HG02678 (cell line): ENCODE measurements around the gene SEMA5B.

Source experiments
- ATAC-seq: cut with Tn5 transposase; IDR thresholded peaks from one replicate; pipeline ENCODE4 v1.9.1; 2021; ENCODE audit warnings: mild to moderate bottlenecking, moderate library complexity; ENCODE audit not compliant: unreplicated experiment

SEMA5B gene

DNA sequence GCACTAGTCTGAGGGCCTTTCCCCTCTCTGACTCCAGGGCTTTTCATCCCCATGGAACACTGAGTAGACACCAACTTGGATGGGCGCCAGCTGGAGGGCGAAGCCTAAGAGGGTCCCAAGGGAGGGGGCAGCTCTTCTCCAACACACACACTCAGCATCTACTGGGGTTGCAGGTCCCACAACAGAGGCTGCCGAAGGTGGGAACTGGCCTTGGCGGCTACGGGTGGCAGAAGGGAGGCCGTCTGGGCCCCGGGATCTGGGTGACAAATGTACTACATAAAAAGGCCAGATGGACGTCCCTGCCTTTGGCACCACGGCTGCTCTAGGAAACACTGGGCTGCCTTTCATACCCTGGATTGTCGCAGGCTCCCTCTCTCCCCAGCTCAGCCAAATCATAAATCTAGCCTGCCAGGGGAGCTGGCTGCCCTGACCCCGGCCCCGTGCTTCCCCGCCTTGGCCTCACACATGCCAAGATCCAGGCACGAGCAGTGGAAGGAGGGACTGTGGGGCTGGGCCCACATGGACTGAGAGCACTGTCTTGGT is 31.5 kb downstream of the SEMA5B start:
- ATAC-seq: no peak

DNA sequence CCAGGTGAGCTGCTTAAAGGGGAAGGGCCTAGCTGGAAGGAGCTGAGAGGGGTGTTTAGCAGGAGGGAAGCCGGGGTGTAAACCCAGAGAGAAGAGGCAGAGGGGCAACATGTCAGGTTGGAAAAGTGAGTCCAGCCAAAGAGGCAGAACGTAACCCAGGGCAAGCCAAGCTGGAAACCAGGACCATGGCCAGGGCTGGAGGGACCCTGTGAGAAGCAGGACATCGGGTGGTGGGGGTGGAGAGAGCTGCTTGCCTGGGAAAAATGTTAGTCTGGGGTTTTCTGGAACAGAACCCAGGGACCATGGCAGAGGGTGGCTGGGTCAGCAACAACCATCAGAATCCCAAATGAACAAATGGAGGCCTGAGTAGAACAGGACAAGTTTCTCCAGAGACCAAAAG is 32.6 kb downstream of the SEMA5B start:
- no peak for ATAC-seq

DNA sequence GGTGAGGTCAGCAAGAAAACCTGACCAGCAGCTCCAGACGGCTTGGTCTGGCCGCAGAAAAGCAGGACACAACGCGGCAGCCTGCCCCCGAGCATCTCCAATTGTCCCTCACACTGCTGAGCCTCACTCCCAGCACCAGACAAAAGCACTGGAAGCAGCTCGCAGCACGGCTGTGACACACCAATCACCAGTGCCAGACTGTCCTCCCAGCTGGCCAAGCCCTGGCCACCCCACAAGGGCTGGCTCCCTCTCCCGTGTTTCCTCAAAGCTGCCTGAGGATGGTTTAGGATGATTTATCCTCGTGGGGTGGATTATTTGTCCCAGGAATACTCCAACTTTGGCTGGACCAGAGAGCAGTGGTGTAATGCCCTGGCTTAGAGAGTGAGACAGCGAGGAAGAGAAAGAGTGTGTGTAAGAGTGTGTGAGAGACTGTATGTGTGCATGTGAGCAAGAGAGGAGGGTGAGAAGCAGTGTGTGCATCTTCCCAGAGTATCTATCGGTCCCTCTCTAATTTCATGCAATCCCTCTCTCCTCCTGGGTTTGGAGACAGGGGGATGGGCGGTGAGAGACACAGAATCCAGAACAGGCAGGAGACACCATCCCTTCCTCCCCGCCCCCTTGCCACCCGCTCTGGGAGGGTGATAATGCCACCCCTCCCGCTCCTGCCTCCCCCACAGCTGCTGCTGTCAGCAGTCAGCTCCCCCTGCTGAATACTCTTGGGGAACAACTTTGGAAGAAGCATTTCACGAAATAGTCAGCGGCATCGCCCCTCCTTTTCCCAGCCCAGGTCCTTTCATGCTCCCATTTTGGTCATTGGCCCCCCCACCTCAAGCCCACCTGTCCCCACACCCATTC is 34.2 kb downstream of the SEMA5B start:
- no peak for ATAC-seq

DNA sequence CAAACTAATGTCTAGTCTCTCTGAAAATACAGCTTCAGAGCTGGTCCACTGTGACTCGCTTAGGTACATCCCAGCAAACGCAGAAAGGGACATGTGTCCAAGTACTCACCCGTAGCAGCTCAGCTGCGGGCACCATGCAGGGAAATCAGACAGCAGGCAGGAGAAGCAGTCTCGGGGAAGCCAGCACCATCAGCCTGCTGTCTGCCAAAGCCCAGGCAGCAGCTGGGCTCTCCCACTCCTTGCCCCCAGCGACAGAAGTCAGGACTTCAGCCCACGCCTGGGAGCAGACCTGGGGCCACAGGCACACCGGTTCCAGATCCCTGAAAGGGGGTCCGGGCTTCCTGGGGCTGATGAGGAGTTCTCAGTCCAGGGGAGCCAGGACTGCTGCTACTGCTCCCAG is 34.9 kb downstream of the SEMA5B start:
- no peak for ATAC-seq

DNA sequence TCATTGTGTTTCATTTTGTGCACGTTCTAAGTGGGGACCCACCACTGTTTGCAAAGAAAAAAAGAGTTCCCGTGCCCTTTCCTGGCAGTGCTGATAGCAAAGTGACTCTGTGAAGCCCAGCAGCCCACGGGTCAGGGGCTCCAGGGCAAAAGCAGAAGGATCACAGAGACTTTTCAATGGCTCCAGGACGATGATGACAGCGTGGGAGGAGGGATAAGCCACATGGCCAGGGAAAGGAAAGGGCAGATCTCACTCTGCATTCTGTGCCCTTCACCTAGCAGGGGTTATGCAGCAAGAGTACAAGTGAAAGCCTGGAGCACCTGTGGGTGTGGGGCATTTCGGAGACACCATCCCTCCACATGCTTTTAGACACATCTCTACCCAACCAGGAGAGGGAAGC is 35.4 kb downstream of the SEMA5B start:
- ATAC-seq: no peak

DNA sequence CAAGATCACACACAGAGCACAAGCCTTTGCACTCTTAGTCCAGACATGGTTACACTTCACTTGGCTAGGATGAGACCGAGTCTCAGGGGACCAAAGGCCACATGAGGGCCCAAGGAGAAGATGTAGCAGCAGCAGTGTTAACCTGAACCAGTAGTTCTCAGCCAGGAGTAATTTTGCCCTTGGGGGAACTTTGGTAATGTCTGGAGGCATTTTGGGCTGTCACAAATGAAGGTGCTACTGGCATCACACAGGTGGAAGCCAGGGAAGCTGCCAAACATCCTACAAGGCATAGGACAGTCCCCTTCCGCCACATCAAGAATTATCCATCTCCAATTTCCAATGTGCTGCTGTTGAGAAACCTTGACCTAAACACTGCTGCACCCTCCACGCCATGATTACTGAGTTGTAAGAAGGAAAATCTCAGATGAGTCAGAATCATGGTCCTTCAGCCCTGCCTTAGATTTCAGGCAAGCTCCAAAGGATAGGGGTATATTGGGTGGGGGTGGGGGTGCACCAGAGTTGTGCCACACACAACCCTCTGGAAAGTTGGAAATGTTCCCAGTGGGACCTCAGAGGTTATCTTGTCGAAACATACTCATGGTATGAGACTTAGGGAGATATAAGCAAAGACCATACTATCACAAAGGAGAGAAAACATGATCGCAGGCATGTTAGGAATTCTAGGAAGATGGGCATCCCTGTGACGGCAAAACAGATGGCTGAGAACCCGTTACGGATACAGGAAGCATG is 36.2 kb downstream of the SEMA5B start:
- no peak for ATAC-seq

DNA sequence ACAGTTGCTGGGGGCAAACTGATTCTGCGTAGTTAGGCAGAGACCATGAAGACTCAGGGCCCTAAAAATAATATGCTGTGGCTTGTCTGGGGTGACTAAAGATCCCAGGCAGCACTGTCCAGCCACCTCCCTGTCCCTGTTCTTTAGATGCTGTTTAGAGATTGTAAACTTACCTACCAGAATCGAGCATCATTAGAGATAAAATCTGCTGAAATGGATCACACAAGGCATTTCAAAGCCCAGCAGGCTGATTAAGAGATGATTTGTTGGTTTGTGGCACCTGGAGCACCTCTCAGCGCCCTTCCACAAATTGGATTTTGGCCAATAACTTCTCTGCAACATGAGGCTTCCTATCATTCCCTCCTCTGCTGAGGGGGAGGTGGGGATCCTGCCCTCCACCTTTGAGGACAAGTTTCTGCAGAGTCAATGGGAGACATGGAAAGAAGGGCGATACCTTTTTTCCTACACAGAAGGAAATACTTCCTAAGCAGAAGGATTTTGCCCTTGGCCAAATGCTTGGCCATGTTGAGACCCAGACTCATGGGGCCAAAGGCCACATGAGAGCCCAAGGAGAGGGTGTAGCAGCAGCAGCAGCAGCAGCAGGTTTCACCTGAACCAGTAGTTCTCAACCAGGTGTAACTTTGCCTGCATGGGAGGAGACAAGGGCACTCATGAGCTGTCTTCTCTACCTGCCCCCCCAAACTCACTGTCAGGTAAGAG is 37.5 kb downstream of the SEMA5B start:
- no peak for ATAC-seq

DNA sequence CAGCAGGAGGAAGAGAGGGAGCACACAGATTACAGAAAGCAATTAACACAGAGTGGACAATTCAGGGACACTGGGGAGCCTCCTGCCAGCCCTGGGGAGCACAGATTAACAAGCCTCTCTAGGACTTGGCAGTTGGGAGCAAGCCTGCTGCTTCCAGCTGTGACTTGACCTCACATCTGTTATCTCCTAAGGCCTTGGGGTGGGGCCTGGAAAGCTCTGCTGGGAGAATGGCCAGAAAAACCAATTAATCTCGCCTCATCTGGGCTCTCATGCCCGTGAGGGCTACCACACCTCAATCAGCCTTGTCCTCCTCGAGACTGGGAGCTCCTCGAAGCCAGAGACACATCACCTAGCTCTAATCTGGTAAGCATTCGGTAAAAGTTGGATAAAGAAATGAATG is 39.1 kb downstream of the SEMA5B start:
- ATAC-seq: no peak

DNA sequence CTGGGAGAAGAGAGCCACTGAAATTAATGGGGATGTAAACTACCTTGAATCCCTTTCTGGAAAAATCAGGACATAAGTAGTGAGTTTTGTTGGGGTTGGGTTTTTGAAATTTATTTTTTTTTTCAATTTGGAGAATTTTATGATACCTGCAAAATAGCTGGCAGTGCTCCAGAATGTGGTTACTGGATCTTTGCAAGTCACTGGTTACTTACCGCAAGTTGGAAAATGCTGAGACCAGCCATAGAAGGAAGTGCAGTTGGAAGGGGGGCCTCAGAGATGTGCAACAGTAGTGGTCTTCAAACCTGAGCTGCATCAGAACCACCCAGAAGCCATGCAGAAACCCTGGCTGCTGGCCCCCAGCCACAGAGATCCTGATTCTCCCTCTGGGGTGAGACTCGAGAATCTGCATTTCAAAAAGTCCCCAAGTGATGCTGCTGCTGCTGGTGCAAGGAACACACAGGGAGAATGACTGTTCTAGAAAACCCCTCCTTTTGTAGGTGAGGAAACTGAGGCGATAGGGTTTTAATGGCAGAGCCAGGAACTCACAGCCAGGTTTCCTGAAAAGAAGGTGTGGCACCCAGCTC is 39.7 kb downstream of the SEMA5B start:
- ATAC-seq: no peak

DNA sequence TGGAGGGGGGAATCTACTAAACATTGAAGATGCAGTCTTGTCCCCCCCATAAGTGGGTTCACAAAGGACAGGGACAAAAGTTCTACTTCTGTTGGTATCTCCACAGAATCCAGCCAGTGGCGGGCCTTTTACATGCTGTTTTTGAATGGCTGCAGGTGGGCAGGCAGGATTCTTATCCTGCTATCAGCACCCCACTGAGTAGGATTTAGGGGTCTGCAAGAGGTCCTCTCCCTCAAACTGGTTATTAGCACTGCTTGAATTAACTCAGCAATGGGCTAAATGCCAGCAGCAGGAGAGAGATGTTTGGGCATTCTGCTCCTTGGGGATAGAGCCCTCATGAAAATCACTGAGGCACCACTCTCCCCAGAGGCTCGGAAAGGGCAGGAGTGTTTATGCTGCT is 40.3 kb downstream of the SEMA5B start:
- ATAC-seq: no peak

DNA sequence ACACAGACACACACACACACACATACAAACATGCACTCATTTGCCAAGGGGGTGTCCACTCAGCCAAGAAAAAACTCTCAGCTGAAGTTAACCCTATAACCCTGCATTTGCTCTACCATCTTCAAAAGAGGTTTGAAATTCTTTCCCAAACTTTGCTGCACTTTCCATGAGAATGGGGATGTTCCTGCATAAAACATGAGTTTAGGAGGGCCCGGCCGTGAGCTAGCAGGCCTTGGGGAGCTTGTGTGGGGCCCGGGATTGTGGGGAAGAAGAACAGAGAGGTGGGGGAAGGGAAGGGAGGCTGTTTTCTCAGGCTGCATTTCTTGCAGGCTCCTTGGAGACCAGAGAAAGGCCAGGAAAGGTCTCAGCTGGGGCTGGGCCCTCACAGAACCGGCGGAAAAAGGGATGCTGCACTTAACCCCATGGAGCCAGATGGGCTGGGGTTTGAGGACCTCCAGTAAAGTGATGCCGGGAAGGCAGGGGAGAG is 40.8 kb downstream of the SEMA5B start:
- no peak for ATAC-seq

DNA sequence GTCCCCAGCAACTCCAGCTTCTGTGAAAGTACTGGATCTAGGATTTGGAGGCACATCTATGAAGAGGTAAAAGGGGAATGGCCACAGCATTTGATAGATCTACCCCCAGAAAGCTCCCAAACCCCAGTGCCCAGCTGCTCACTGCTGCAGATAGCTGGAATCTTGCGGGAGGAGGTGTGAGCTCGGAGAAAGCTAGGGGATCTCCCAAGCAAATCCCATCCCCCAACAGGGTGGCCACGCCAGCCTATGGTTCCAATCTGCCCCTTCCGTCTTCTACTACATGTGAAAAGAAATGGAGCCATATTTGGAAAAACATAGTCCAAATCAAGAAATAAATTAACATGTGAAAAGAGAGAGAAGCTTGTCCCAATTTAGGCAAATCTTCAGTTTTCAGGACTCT is 42.0 kb downstream of the SEMA5B start:
- ATAC-seq: no peak

DNA sequence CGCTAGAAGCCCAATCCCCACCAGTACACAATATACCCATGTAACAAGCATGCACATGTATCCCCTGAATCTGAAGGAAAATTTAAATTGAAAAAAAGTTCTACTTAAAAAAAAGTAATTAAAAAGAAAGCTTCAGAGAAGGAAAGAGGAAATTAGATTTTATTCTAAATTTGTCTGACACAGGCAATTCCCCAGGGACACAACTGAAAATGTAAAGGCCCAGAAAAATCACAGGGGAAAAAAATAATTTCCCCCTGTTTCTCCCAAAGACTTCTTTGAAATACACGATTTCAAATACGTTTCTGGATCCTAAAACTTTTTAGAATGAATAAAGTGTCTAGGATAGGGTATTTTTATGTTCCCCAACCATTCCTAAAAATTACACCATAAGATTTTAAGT is 42.9 kb downstream of the SEMA5B start:
- no peak for ATAC-seq

DNA sequence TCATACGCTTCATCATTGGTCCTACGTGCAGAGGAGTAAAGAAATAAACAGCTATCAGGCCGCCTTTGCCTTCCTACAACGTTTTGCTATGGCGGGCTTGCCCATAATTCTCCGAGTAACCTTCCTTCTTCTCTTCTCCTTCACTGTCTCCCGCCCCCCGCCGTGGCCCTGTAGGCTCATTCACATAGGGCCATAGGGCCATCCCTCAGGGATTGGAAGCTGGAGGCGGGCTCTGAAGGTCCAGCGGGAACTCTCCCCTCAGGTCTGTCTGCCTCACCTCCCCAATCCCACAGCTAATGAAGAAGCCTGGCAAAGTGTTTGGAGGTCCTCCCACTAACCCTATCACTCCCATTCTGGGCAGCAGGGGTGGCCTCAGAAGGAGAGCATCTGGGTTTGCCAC is 43.6 kb downstream of the SEMA5B start:
- no peak for ATAC-seq

DNA sequence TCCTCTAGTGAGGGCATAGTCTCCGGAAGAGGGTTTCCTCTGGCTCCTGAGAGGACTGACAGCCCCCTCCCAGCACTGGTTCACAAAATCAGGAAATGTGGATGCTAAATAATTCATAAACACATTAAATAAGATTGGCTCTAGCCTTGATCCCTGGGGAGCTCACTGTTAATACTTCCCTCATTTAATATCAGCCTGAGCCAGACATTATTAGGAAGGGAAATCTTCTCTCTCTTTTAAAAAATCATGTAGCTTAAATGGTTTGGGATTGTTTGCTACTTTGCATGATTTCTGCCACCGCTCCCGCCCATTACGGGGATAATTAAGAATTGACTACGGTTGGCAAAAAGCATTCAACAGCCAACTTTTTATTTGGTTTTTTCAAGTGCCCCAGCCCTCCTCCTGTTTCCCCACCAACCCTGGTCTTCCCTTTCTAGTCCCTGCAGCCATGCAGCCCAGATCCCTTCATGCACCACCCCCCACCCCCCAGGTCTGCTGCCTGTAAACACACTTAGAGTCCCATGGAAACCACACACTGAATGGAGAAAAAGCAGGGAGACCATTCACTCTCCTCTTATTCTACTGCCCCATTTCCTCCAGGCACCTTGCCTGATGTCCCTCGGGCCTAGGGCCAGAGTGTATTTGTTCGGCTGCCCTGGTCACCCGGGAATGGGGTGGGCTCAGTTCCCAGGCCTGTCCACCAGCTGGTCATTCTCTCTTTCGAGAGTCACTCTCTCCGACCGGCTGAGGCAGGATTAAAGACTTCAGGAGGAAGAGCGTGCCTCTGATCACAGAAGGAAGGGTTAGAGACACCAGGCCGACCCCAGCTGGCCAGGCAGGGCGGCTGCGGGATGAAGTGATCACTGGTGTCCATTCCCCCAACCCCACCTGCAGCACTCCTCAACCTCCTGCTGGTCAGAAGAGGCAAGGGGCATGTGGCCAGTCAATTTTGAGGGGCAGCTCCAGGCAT is 45.1 kb downstream of the SEMA5B start:
- ATAC-seq: no peak

DNA sequence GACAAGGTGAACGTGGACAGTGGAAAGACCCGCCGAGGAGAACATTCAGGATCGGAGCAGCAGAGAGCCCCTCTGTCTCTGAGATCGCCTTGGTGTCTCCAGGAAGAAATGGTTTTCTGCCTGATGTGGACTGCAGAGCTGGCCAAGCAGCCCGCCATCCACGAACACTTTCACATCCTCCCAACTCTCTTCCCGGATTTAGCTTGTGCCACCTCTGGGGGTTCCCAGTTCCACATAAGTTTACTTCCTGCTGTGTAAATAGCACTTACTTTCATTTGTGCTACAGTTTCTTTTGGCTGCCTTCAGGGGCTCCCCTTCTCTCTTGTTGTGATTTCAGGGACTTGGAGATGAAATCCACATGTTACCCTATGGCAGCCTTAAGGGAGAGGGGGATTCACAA is 48.4 kb downstream of the SEMA5B start:
- ATAC-seq: no peak

DNA sequence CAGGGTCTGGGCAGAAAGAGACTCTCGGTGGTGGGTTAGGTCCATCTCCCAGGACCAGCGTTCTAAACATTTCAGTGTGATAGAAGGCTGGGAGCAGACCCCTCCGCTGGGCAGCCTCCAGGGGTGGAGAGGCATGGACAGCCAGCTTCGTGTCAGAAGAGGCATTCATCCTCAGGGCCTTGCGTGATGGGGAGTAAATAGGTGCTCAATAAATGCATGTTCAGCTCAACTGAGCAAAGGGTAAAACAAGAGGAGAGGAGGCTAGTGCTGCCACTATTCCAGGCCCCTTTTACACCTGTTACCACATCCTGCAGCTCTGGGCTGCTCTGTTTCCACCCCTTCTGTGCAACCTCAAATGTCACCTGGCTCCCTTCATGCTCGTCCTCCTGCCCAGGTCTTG is 49.0 kb downstream of the SEMA5B start:
- no peak for ATAC-seq

DNA sequence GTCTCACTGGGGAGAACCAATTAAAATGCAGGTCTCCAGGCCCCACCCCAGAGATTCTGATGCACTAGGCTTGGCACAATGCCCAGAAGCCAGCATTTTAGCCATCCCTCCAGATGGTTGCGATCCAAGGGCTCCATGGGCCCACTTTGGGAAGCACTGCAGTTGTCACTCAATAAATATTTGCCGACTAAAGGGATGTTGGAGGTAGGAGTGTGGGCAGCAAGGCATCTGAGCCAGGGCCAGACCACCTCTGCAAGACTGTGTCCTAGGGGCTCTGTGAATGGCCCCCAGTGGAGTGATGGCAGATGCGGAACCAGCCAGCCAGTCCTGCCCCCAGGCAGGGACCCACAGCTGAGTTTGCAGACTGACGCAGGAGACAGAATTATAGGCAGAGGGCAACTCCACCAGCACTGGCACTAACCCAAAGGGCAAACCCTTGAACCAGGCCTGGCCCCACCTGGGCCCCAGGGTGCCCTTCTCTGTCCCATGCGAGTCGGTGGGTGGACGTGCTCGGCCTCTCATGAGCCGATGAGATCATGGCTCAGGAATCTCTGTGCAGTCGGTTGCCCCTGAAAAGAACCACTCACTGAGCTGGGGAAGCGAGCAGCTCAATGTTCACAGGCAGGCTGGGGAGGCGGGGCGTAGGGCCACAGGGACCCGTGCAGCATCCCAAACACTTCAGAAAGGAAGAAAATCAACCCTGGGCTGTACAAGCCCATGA is 49.7 kb downstream of the SEMA5B start:
- no peak for ATAC-seq

DNA sequence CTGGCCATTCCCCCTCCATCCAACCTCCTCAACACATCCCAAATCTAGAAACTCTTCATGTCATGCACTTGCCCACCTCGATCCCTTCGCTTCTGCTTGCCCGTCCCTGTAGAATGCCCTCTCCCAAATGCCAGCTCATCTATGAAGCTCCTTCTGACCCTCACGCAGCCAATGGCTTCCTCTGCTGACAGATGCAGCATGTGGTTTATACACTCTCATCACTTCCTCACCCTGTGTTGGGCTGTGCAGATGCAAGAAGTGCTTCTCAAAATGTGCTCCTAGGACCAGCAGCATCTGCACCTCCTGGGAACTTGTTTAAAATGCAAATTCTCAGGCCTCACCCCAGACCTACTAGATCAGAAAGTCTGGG is 51.7 kb downstream of the SEMA5B start:
- peak; percentile 45 for ATAC-seq
